ENCODE measurements around the gene CRABP1. TPM values are rescaled to one million over a fixed set of nuclear protein-coding genes. Genes with fewer than 3 reads are reported as not detected.

Gene CRABP1
- total and polyA plus RNA-seq, 5 donors: 0.29 to 0.32 TPM; not detected in 3

DNA sequence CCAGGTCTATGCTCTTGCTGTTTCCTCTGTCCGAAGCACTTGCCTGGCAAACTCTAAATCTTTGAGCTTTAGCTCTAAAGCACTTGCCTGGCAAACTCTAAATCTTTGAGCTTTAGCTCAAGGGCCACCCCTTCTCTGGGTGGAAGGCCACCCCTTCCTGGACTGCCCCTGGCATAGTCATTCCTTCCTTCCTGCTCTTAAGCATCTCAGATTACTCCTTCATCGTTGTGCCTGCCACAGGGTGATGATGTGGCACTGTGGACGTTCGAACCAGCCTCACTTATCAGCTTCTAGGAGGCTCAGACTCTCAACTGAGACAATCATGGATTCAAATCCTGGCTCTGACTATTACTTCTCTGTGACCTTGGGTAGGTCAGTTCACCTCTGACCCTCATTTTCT, 10.5 kb upstream of the CRABP1 start:
- Histone ChIP-seq H3K9me3 (ENCODE audit: control insufficient read depth, low read length) (no peaks in the 10 kb centered on the region), H3K4me3 (ENCODE audit: low read length) (no peak overlapping the region), H3K27me3 (ENCODE audit: control insufficient read depth, insufficient read depth) (no peaks in the 10 kb centered on the region), H3K27ac (ENCODE audit: low read length) (no peak overlapping the region), H3K4me1 (ENCODE audit: control insufficient read depth, insufficient read depth, low read length) (peaks cover 3% of the 10 kb centered on the region)
- 44% methylated on average over 4 of the region's 4 CpGs for WGBS
- DNase-seq (no peak), ATAC-seq (no peak)
- intact Hi-C loops (cut with DNase I): loop anchor here in 1 of 4 donors (5.0 kb wide), 1 partner anchor 78 kb away; no protein-coding TSS in a partner anchor

GRCh38 chr15:78334845-78335244, 5.3 kb upstream of the CRABP1 start:
- Histone ChIP-seq H3K9me3 (ENCODE audit: control insufficient read depth, low read length) (no peaks in the 10 kb centered on the region), H3K27me3 (ENCODE audit: control insufficient read depth, insufficient read depth) (no peaks in the 10 kb centered on the region), H3K4me3 (ENCODE audit: low read length) (no peak overlapping the region), H3K4me1 (ENCODE audit: control insufficient read depth, insufficient read depth, low read length) (no peaks in the 10 kb centered on the region), H3K27ac (ENCODE audit: low read length) (no peak overlapping the region)
- intact Hi-C loops (cut with DNase I): loop anchor here in 1 of 4 donors (5.0 kb wide), 1 partner anchor 72 kb away; no protein-coding TSS in a partner anchor
- 92% methylated on average over 3 of the region's 3 CpGs for WGBS
- ATAC-seq (no peak), DNase-seq (no peak)

- Histone ChIP-seq H3K27ac (ENCODE audit: low read length) (no peak overlapping the region), H3K4me1 (ENCODE audit: control insufficient read depth, insufficient read depth, low read length) (no peaks in the 10 kb centered on the region), H3K4me3 (ENCODE audit: low read length) (no peak overlapping the region), H3K27me3 (ENCODE audit: control insufficient read depth, insufficient read depth) (no peaks in the 10 kb centered on the region), H3K9me3 (ENCODE audit: control insufficient read depth, low read length) (no peaks in the 10 kb centered on the region)
- ATAC-seq (no peak), DNase-seq (no peak)
- 88% methylated on average over 4 of the region's 4 CpGs for WGBS
- intact Hi-C loops (cut with DNase I): no loop called here
Observed at GRCh38 chr15:78335985-78336384, 4.2 kb upstream of the CRABP1 start.

DNA sequence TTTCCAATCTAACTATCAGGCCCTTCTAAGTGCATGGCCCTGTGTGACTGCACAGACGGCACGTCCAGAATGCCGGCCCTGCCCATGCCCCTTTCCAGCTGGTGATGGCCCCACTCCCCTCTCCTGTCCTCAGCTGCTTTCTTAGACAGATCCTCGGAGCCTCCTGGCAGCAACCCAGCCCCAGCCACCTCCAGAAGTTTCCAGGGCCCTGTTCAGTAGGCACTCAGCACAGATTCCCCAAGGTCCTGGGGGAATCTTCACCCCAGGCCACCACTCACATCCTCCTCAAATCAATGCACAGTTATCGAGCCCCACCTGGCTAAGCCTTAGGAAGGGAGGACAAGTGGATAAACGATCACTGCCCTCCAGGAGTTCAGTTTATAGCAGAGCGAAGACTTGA, 1.4 kb upstream of the CRABP1 start:
- Histone ChIP-seq H3K4me3 (ENCODE audit: low read length) (no peak overlapping the region), H3K9me3 (ENCODE audit: control insufficient read depth, low read length) (no peaks in the 10 kb centered on the region), H3K4me1 (ENCODE audit: control insufficient read depth, insufficient read depth, low read length) (no peaks in the 10 kb centered on the region), H3K27me3 (ENCODE audit: control insufficient read depth, insufficient read depth) (no peaks in the 10 kb centered on the region), H3K27ac (ENCODE audit: low read length) (no peak overlapping the region)
- intact Hi-C loops (cut with DNase I): no loop called here
- no peak for DNase-seq
- whole genome bisulfite sequencing: 67% methylated on average over 7 of the region's 7 CpGs
- no peak for ATAC-seq

DNA sequence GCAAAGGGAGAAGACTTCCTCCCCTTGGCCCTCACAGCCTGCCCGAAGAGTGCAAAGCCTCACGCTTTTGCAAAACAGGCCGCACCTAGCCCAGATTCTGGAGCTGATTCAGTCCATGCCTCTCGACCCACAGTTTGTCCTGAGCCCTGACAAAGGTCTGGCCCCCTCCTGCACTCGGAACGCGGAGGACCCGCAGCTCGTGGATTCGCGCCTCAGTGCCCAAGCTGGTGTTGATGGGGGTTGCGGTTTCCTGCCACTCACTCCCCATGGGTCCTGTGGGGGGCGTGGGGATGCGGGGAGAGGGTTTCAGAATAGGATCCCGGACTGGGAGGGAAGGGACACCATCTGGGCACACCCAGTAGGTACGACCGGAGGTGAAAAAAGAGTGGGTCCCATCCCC, 594 bp upstream of the CRABP1 start:
- 32% methylated on average over 17 of the region's 17 CpGs for WGBS
- no peak overlapping the region for H3K27ac ChIP-seq (ENCODE audit: low read length)

GRCh38 chr15:78341057-78341987, 1.2 kb downstream of the CRABP1 start:
- H3K4me3 ChIP-seq (ENCODE audit: low read length): no peak overlapping the region
- intact Hi-C loops (cut with DNase I): no loop called here

More for the DNA sequence above, 594 bp upstream of the CRABP1 start:
- Histone ChIP-seq H3K4me1 (ENCODE audit: control insufficient read depth, insufficient read depth, low read length) (no peaks in the 10 kb centered on the region), H3K9me3 (ENCODE audit: control insufficient read depth, low read length) (no peaks in the 10 kb centered on the region), H3K4me3 (ENCODE audit: low read length) (no peak overlapping the region), H3K27me3 (ENCODE audit: control insufficient read depth, insufficient read depth) (no peaks in the 10 kb centered on the region)
- intact Hi-C loops (cut with DNase I): no loop called here
- ATAC-seq (no peak), DNase-seq (no peak)

GRCh38 chr15:78342021-78342420, 1.9 kb downstream of the CRABP1 start:
- DNase-seq (no peak), ATAC-seq (no peak)
- intact Hi-C loops (cut with DNase I): no loop called here
- WGBS: 51% methylated on average over 5 of the region's 5 CpGs
- Histone ChIP-seq H3K4me3 (ENCODE audit: low read length) (no peak overlapping the region), H3K4me1 (ENCODE audit: control insufficient read depth, insufficient read depth, low read length) (no peaks in the 10 kb centered on the region), H3K27ac (ENCODE audit: low read length) (no peak overlapping the region), H3K27me3 (ENCODE audit: control insufficient read depth, insufficient read depth) (no peaks in the 10 kb centered on the region), H3K9me3 (ENCODE audit: control insufficient read depth, low read length) (no peaks in the 10 kb centered on the region)

More at GRCh38 chr15:78341057-78341987, 1.2 kb downstream of the CRABP1 start:
- H3K9me3 ChIP-seq (ENCODE audit: control insufficient read depth, low read length): no peaks in the 10 kb centered on the region
- no peak overlapping the region for H3K27ac ChIP-seq (ENCODE audit: low read length)
- WGBS: 8% methylated on average over 53 of the region's 53 CpGs
- ATAC-seq (no peak), DNase-seq (no peak)
- H3K27me3 ChIP-seq (ENCODE audit: control insufficient read depth, insufficient read depth): no peaks in the 10 kb centered on the region
- H3K4me1 ChIP-seq (ENCODE audit: control insufficient read depth, insufficient read depth, low read length): no peaks in the 10 kb centered on the region

GRCh38 chr15:78343276-78344060, 3.3 kb downstream of the CRABP1 start:
- no peak overlapping the region for H3K4me3 ChIP-seq (ENCODE audit: low read length)
- WGBS: 65% methylated on average over 12 of the region's 12 CpGs

GRCh38 chr15:78345396-78346125, 5.4 kb downstream of the CRABP1 start:
- intact Hi-C loops (cut with DNase I): no loop called here
- no peaks in the 10 kb centered on the region for H3K4me1 ChIP-seq (ENCODE audit: control insufficient read depth, insufficient read depth, low read length)
- no peaks in the 10 kb centered on the region for H3K27me3 ChIP-seq (ENCODE audit: control insufficient read depth, insufficient read depth)
- H3K9me3 ChIP-seq (ENCODE audit: control insufficient read depth, low read length): no peaks in the 10 kb centered on the region
- WGBS: 85% methylated on average over 9 of the region's 9 CpGs
- no peak overlapping the region for H3K27ac ChIP-seq (ENCODE audit: low read length)
- ATAC-seq (no peak), DNase-seq (no peak)
- no peak overlapping the region for H3K4me3 ChIP-seq (ENCODE audit: low read length)

More at GRCh38 chr15:78343276-78344060, 3.3 kb downstream of the CRABP1 start:
- H3K9me3 ChIP-seq (ENCODE audit: control insufficient read depth, low read length): no peaks in the 10 kb centered on the region
- no peak for DNase-seq
- no peaks in the 10 kb centered on the region for H3K4me1 ChIP-seq (ENCODE audit: control insufficient read depth, insufficient read depth, low read length)
- intact Hi-C loops (cut with DNase I): no loop called here
- H3K27me3 ChIP-seq (ENCODE audit: control insufficient read depth, insufficient read depth): no peaks in the 10 kb centered on the region
- no peak for ATAC-seq
- H3K27ac ChIP-seq (ENCODE audit: low read length): no peak overlapping the region

- H3K4me3 ChIP-seq (ENCODE audit: low read length): no peak overlapping the region
Observed at GRCh38 chr15:78347586-78348543, 7.7 kb downstream of the CRABP1 start.

More at GRCh38 chr15:78347586-78348543, 7.7 kb downstream of the CRABP1 start:
- intact Hi-C loops (cut with DNase I): no loop called here
- H3K27ac ChIP-seq (ENCODE audit: low read length): no peak overlapping the region
- no peaks in the 10 kb centered on the region for H3K4me1 ChIP-seq (ENCODE audit: control insufficient read depth, insufficient read depth, low read length)
- H3K9me3 ChIP-seq (ENCODE audit: control insufficient read depth, low read length): no peaks in the 10 kb centered on the region
- WGBS: 56% methylated on average over 17 of the region's 17 CpGs
- DNase-seq (no peak), ATAC-seq (no peak)
- H3K27me3 ChIP-seq (ENCODE audit: control insufficient read depth, insufficient read depth): no peaks in the 10 kb centered on the region

All from right cardiac atrium (tissue), 5 donors.